ENCODE results near the gene ANAPC16.

ANAPC16 gene

GRCh38 chr10:72227826-72228225 lies 12.0 kb downstream of the ANAPC16 start:
- TF ChIP-seq ZC3H10 (CRISPR knock-in tag; IDR thresholded peaks at IDR 0.05) (no peak), TOX (CRISPR knock-in tag; IDR thresholded peaks at IDR 0.05; ENCODE audit: borderline replicate concordance) (no peak), ZFP30 (CRISPR knock-in tag; IDR thresholded peaks at IDR 0.05) (no peak), ZNF70 (CRISPR knock-in tag; IDR thresholded peaks at IDR 0.05) (no peak)
- no peak for ATAC-seq

DNA sequence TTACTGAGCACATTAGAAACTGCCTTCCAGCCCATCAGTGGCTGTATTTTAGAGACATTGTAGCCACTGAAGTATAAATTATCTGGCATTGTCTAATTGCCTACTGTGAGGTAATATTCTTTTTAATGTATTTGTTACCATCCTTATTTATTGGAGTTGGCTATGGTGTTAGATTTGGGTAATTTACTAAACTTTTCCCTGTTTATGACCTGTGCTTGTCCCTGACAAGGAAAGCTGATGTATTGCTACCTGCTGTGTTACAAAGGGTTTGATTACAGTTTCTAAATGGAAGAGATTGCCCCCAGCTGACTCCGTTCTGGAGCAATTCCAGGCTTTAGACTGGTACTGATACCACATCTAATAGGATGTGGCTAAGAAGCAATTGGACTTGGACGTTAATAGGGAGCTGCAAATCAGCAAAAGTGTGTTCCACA lies 12.5 kb downstream of the ANAPC16 start:
- no peak for ATAC-seq
- TF ChIP-seq ESRRG (CRISPR knock-in tag; IDR thresholded peaks at IDR 0.05), result no peak
- TF ChIP-seq TCF4 (CRISPR knock-in tag; IDR thresholded peaks at IDR 0.05; ENCODE audit: borderline replicate concordance), result no peak
- TF ChIP-seq CSRNP3 (CRISPR knock-in tag; IDR thresholded peaks at IDR 0.05), result no peak
- no peak for TF ChIP-seq ZFP3 (CRISPR knock-in tag; IDR thresholded peaks at IDR 0.05)
- no peak for TF ChIP-seq GLIS3 (CRISPR knock-in tag; IDR thresholded peaks at IDR 0.05)
- TF ChIP-seq OSR1 (CRISPR knock-in tag; IDR thresholded peaks at IDR 0.05), result no peak
- TF ChIP-seq ZNF70 (CRISPR knock-in tag; IDR thresholded peaks at IDR 0.05), result no peak
- TF ChIP-seq TSHZ2 (CRISPR knock-in tag; IDR thresholded peaks at IDR 0.05), result no peak
- TF ChIP-seq ZFP30 (CRISPR knock-in tag; IDR thresholded peaks at IDR 0.05), result no peak
- TF ChIP-seq ARNTL (CRISPR knock-in tag; IDR thresholded peaks at IDR 0.05; ENCODE audit: borderline replicate concordance, low read depth), result no peak
- no peak for TF ChIP-seq TOX (CRISPR knock-in tag; IDR thresholded peaks at IDR 0.05; ENCODE audit: borderline replicate concordance)

DNA sequence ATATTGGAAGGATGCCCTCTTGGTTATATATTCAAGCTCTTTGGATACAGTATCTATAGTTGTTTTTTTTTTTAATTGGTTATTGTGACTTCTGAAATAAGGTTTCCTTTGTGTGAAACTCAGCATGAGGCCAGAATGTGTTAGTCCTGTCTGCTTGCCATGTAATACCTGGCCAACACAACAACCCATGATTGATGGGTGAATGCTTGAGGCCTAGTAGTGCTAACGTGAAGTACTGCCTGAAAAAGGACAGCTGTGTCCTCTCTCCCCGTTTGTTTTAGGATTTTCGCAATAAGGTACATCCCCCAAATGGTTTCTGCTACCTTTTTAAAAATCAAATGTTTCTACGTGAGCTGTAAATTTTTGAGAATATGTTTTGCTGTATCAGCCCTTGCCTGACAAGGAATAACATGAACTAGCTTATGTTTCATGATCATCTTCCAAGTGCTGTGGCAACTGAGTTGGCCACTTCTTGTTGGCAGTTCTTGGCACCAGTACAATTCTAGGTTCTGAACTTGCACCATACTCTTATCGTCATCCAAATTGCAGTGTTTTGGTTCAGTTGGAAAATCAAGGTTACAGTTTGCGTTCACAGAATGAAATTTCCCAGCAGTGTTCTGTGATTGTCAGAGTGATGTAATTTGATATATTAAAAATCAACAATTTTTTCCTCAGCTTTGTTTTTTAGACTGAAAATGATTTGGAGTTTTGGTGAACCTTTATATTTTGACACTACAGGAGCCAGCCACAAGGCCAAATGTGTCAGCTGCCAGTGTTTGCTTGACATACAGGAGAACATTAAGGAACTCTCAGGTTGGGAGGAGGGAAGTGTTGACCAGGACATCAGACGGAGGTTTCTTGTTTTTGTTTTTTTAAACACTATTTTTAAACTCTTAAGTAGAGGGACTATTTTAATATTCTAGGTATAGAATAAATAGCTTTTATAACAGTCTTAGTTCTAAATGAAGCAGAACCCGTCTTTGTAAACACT lies 13.7 kb downstream of the ANAPC16 start:
- TF ChIP-seq TCF4 (CRISPR knock-in tag; IDR thresholded peaks at IDR 0.05; ENCODE audit: borderline replicate concordance) (no peak), ARNTL (CRISPR knock-in tag; IDR thresholded peaks at IDR 0.05; ENCODE audit: borderline replicate concordance, low read depth) (no peak), OSR1 (CRISPR knock-in tag; IDR thresholded peaks at IDR 0.05) (no peak), ESRRG (CRISPR knock-in tag; IDR thresholded peaks at IDR 0.05) (no peak), PPARA (CRISPR knock-in tag; IDR thresholded peaks at IDR 0.05; ENCODE audit: borderline replicate concordance) (no peak)
- ATAC-seq, result no peak

- no peak for ATAC-seq
- TF ChIP-seq CREB5 (CRISPR knock-in tag; IDR thresholded peaks at IDR 0.05; ENCODE audit: low read depth), result no peak
- no peak for TF ChIP-seq SNAI2 (CRISPR knock-in tag; IDR thresholded peaks at IDR 0.05)
- no peak for TF ChIP-seq OSR1 (CRISPR knock-in tag; IDR thresholded peaks at IDR 0.05)
- no peak for TF ChIP-seq ZNF70 (CRISPR knock-in tag; IDR thresholded peaks at IDR 0.05)
- no peak for TF ChIP-seq GLIS3 (CRISPR knock-in tag; IDR thresholded peaks at IDR 0.05)
- no peak for TF ChIP-seq ZFP3 (CRISPR knock-in tag; IDR thresholded peaks at IDR 0.05)
- TF ChIP-seq TSHZ2 (CRISPR knock-in tag; IDR thresholded peaks at IDR 0.05), result no peak
- TF ChIP-seq RARB (CRISPR knock-in tag; IDR thresholded peaks at IDR 0.05), result no peak
- TF ChIP-seq ARNTL (CRISPR knock-in tag; IDR thresholded peaks at IDR 0.05; ENCODE audit: borderline replicate concordance, low read depth), result no peak
- no peak for TF ChIP-seq CSDC2 (CRISPR knock-in tag; IDR thresholded peaks at IDR 0.05)
- TF ChIP-seq ISL1 (CRISPR knock-in tag; IDR thresholded peaks at IDR 0.05), result no peak
- no peak for TF ChIP-seq ESRRG (CRISPR knock-in tag; IDR thresholded peaks at IDR 0.05)
- TF ChIP-seq BACH2 (CRISPR knock-in tag; IDR thresholded peaks at IDR 0.05; ENCODE audit: borderline replicate concordance), result no peak
- TF ChIP-seq TOX (CRISPR knock-in tag; IDR thresholded peaks at IDR 0.05; ENCODE audit: borderline replicate concordance), result no peak
- no peak for TF ChIP-seq ZNF8 (CRISPR knock-in tag; IDR thresholded peaks at IDR 0.05)
- no peak for TF ChIP-seq ZNF565 (CRISPR knock-in tag; conservative IDR thresholded peaks at IDR 0.05; ENCODE audit: low read depth)
These were observed 17.8 kb downstream of the ANAPC16 start for GRCh38 chr10:72233621-72234020.

All from SK-N-SH treated with all-trans-retinoic acid at 6 μM for 48 hours (cell line).